H4 (cell line): ENCODE results near the gene INPP4B. TPM values are rescaled to one million over a fixed set of nuclear protein-coding genes. Genes with fewer than 3 reads are reported as not detected.

Experiments
- DNase-seq: peaks from one replicate; pipeline ENCODE4 v3.0.0-alpha.2; 2015; ENCODE audit warnings: low spot score
- total RNA-seq: library from RNA; depleted of rRNA; stranded (reverse); fragments of >200 nt; shearing (Covaris generic); gene quantifications from 2 replicates; pipeline ENCODE4 v1.2.3, GENCODE V29; 2014

The INPP4B gene
- total RNA-seq, 1 experiment from 2014 or later: 8.0 TPM

GRCh38 chr4:142728233-142728632 is 117.9 kb downstream of the INPP4B start:
- no peak for DNase-seq

- DNase-seq: no peak
These were observed 119.0 kb downstream of the INPP4B start for GRCh38 chr4:142727149-142727548.

- DNase-seq: no peak
These were observed 120.2 kb downstream of the INPP4B start for GRCh38 chr4:142725886-142726285.

GRCh38 chr4:142721187-142721586 is 124.9 kb downstream of the INPP4B start:
- no peak for DNase-seq

- peak; percentile 13 for DNase-seq
These were observed 126.1 kb downstream of the INPP4B start for GRCh38 chr4:142719854-142720541.

GRCh38 chr4:142718981-142719380 is 127.1 kb downstream of the INPP4B start:
- DNase-seq: no peak

- DNase-seq: no peak
These were observed 130.4 kb downstream of the INPP4B start for GRCh38 chr4:142715727-142716126.

GRCh38 chr4:142713282-142714030 is 132.6 kb downstream of the INPP4B start:
- no peak for DNase-seq

GRCh38 chr4:142708231-142708630 is 137.9 kb downstream of the INPP4B start:
- DNase-seq: no peak

GRCh38 chr4:142707401-142707800 is 138.7 kb downstream of the INPP4B start:
- peak; percentile 6 for DNase-seq

GRCh38 chr4:142706381-142706780 is 139.7 kb downstream of the INPP4B start:
- no peak for DNase-seq

GRCh38 chr4:142705820-142706219 is 140.3 kb downstream of the INPP4B start:
- DNase-seq: no peak

GRCh38 chr4:142703694-142704309 is 142.3 kb downstream of the INPP4B start:
- no peak for DNase-seq

- DNase-seq: no peak
These were observed 145.1 kb downstream of the INPP4B start for GRCh38 chr4:142701017-142701416.

- no peak for DNase-seq
These were observed 145.6 kb downstream of the INPP4B start for GRCh38 chr4:142700531-142700930.

GRCh38 chr4:142698552-142698951 is 147.5 kb downstream of the INPP4B start:
- no peak for DNase-seq

- DNase-seq: no peak
These were observed 148.2 kb downstream of the INPP4B start for GRCh38 chr4:142697928-142698327.

GRCh38 chr4:142697320-142697719 is 148.8 kb downstream of the INPP4B start:
- no peak for DNase-seq

- DNase-seq: no peak
These were observed 149.6 kb downstream of the INPP4B start for GRCh38 chr4:142696334-142697122.

GRCh38 chr4:142690406-142691163 is 155.5 kb downstream of the INPP4B start:
- no peak for DNase-seq

- no peak for DNase-seq
These were observed 158.4 kb downstream of the INPP4B start for GRCh38 chr4:142687547-142688275.
